Ascending aorta (tissue), 2 donors: ENCODE results near the gene SOST. TPM values are rescaled to one million over a fixed set of nuclear protein-coding genes. Genes with fewer than 3 reads are reported as not detected.
"Not testable (repeated sequence)": the region's sequence is repeated elsewhere in the genome, so short reads cannot be mapped to it uniquely, and the experiment has no call there.

Experiments
- DNase-seq, 2 donors: peaks; one replicate each; pipeline ENCODE4 v3.0.0-alpha.2; 2019; ENCODE audit warnings: low spot score in 2 of 2
- H3K27ac ChIP-seq, 2 donors: fragments of 200-600 bp; sonication (generic); one replicate each; pipeline ENCODE4 v1.5.1; 2016 to 2017; ENCODE audit warnings: mild to moderate bottlenecking in 1 of 2
- H3K27me3 ChIP-seq: fragments of 200-600 bp; sonication (generic); one replicate; pipeline ENCODE4 v1.5.1; 2017
- H3K36me3 ChIP-seq, 2 donors: fragments of 200-600 bp; sonication (generic); one replicate each; pipeline ENCODE4 v1.5.1; 2016
- H3K4me1 ChIP-seq, 2 donors: fragments of 200-600 bp; sonication (generic); one replicate each; pipeline ENCODE4 v1.5.1; 2016 to 2017; ENCODE audit warnings: mild to moderate bottlenecking in 1 of 2
- H3K4me3 ChIP-seq, 2 donors: fragments of 200-600 bp; sonication (generic); one replicate each; pipeline ENCODE4 v1.5.1; 2016 to 2017; ENCODE audit warnings: mild to moderate bottlenecking in 1 of 2
- H3K9me3 ChIP-seq, 2 donors: fragments of 200-600 bp; sonication (generic); one replicate each; pipeline ENCODE4 v1.5.1; 2016
- intact Hi-C: fragments of 100-400 bp; cut with DNase I; formaldehyde crosslinking; loops from one replicate; pipeline ENCODE4 v1.15.1; 2023
- total RNA-seq: library from RNA; depleted of rRNA; stranded (reverse); fragments of >200 nt; gene quantifications from one replicate; pipeline ENCODE4 v1.1.0, GENCODE V29; 2016
- TF ChIP-seq, protein P1 (sequence below), 3 experiments: fragments of 200-600 bp in 2 of 3; fragments of 450-650 bp in 1 of 3; sonication (generic) in 2 of 3; IDR thresholded peaks; one replicate each; pipeline ENCODE4 v1.5.1; 2016 to 2019; ENCODE audit warnings: antibody characterized with exemption in 3 of 3, mild to moderate bottlenecking in 1 of 3, moderate library complexity in 1 of 3

The SOST gene
- total RNA-seq, 1 donor from 2014 or later = 15.1 TPM

DNA sequence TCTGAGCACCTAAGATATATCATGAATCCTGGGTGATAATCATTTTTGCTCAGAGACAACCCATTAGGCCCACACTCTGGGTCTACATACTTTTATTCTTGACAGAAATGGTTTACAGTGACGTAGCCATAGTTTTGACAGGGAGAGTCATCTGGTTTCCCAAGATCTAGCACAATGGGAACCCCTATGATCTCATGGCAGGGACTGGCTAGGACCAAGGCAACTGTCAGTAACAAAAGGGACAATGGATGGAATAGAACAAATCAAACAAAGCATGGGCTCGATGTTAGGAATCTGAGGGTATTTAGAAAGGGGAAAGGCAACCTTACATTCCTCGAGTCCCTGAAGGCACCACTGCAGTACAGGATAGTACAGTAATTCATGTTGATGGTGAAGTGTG, 42.1 kb upstream of the SOST start:
- TF ChIP-seq, protein P1, sequence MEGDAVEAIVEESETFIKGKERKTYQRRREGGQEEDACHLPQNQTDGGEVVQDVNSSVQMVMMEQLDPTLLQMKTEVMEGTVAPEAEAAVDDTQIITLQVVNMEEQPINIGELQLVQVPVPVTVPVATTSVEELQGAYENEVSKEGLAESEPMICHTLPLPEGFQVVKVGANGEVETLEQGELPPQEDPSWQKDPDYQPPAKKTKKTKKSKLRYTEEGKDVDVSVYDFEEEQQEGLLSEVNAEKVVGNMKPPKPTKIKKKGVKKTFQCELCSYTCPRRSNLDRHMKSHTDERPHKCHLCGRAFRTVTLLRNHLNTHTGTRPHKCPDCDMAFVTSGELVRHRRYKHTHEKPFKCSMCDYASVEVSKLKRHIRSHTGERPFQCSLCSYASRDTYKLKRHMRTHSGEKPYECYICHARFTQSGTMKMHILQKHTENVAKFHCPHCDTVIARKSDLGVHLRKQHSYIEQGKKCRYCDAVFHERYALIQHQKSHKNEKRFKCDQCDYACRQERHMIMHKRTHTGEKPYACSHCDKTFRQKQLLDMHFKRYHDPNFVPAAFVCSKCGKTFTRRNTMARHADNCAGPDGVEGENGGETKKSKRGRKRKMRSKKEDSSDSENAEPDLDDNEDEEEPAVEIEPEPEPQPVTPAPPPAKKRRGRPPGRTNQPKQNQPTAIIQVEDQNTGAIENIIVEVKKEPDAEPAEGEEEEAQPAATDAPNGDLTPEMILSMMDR (IDR thresholded peaks at IDR 0.05) = no peak
- intact Hi-C loops = no loop called here
- no peak overlapping the region for H3K4me3 ChIP-seq
- DNase-seq = no peak
- H3K27me3 ChIP-seq = no peaks in the 10 kb centered on the region
- peaks cover 0 to 3% of the 10 kb centered on the region in 2 donors for H3K9me3 ChIP-seq
- H3K36me3 ChIP-seq = peaks cover 3 to 22% of the 10 kb centered on the region in 2 donors
- no peak overlapping the region for H3K27ac ChIP-seq
- no peaks in the 10 kb centered on the region for H3K4me1 ChIP-seq

DNA sequence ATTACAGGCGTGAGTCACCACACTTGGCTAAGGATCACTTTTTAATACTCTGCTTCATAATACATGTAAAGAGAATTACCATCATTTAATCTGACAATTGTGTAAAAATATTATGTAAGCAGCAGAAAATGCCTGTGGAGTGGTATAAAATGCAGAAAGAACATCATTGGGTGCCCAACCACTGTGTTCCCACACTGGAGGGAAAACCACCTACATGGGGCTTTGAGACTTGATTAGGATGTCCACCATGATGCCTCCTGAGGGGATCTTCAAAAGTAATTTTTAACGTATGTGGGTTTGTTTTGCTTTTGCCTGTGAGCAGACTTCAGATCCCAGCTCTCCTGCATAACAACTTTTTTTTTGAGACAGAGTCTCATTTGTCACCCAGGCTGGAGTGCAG, 40.5 kb upstream of the SOST start:
- intact Hi-C loops = no loop called here
- Histone ChIP-seq H3K36me3 (peaks cover 3 to 16% of the 10 kb centered on the region in 2 donors), H3K27me3 (no peaks in the 10 kb centered on the region), H3K27ac (no peak overlapping the region), H3K9me3 (peaks cover 0 to 3% of the 10 kb centered on the region in 2 donors), H3K4me1 (no peaks in the 10 kb centered on the region), H3K4me3 (no peak overlapping the region)
- DNase-seq = no peak
- TF ChIP-seq, protein P1 (IDR thresholded peaks at IDR 0.05) = no peak

DNA sequence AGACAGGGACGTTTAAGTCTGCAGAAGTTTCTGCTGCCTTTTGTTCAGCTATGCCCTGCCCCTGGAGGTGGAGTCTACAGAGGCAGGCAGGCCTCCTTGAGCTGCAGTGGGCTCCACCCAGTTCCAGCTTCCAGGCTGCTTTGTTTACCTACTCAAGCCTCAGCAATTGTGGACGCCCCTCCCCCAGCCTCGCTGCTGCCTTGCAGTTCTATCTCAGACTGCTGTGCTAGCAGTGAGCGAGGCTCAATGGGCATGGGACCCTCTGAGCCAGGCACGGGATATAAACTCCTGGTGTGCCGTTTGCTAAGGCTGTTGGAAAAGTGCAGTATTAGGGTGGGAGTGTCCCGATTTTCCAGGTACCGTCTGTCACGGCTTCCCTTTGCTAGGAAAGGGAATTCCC, 39.4 kb upstream of the SOST start:
- H3K36me3 ChIP-seq, H3K9me3 ChIP-seq, H3K4me1 ChIP-seq, H3K27ac ChIP-seq, intact Hi-C loops, DNase-seq, H3K4me3 ChIP-seq, H3K27me3 ChIP-seq: not testable (repeated sequence)

DNA sequence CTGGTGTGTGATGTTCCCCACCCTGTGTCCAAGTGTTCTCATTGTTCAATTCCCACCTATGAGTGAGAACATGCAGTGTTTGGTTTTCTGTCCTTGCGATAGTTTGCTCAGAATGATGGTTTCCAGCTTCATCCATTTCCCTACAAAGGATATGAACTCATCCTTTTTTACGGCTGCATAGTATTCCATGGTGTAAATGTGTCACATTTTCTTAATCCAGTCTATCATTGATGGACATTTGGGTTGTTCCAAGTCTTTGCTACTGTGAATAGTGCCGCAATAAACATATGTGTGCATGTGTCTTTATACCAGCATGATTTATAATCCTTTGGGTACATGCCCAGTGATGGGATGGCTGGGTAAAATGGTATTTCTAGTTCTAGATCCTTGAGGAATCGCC, 34.1 kb upstream of the SOST start:
- H3K27me3 ChIP-seq, H3K4me3 ChIP-seq, DNase-seq, H3K27ac ChIP-seq, intact Hi-C loops, H3K4me1 ChIP-seq, H3K36me3 ChIP-seq, H3K9me3 ChIP-seq: not testable (repeated sequence)

DNA sequence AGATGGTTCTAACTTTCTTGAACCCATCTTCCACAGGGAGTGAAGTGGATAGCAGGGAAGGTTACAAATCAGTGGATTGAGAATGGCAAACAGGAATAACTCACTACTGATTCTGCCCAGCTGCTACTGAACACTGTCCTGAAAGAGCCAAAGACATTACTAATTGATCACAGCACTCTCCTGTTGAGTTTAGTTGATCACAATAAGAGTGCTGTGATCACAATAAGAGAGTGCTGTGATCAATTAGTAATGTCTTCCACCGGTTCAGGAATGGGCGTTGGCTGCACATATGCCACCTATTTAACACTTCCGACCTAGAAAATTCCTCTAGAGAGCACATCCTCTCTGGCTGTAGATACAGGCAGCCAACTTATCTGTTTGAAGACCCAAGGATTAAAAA, 33.0 kb upstream of the SOST start:
- intact Hi-C loops = no loop called here

DNA sequence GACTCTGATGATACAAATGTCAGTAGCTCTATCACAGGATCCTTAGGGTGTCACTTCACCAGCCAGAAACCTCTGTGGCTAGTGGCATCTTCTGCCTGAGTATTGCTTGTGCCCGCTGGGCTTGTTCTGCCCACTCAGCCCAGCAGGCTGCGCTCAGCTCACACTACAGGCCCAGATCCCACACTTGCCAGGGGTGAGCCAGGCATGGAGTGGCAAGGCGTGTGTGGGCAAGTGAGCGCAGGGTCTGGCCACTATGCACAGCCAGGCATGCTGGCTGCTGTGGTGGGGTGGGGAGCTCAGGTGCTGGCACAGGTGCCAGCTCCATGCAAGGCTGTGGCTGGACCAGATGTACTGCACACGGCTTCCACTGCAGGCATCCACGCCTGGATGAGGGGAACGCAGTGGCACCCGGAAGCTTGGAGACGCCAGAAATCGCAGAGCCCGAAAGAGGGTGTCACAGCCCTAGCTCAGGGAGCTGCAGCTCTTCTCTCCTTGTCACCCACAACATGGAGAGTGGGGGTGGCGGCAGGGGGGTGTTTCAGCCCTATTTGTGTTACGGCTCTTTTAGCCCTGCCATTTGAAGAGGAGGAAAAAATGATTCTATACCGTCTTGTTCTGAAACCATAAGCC, 31.8 kb upstream of the SOST start:
- no peaks in the 10 kb centered on the region for H3K27me3 ChIP-seq
- no peaks in the 10 kb centered on the region for H3K4me1 ChIP-seq
- DNase-seq = no peak
- intact Hi-C loops = no loop called here
- TF ChIP-seq, protein P1 (IDR thresholded peaks at IDR 0.05) = no peak
- H3K27ac ChIP-seq = no peak overlapping the region
- H3K9me3 ChIP-seq = no peaks in the 10 kb centered on the region
- no peaks in the 10 kb centered on the region for H3K36me3 ChIP-seq
- no peak overlapping the region for H3K4me3 ChIP-seq

More for the DNA sequence above, 33.0 kb upstream of the SOST start:
- Histone ChIP-seq H3K9me3 (no peaks in the 10 kb centered on the region), H3K27me3 (no peaks in the 10 kb centered on the region), H3K4me3 (no peak overlapping the region), H3K36me3 (no peaks in the 10 kb centered on the region), H3K27ac (no peak overlapping the region), H3K4me1 (no peaks in the 10 kb centered on the region)
- TF ChIP-seq, protein P1 (IDR thresholded peaks at IDR 0.05) = no peak
- DNase-seq = no peak

DNA sequence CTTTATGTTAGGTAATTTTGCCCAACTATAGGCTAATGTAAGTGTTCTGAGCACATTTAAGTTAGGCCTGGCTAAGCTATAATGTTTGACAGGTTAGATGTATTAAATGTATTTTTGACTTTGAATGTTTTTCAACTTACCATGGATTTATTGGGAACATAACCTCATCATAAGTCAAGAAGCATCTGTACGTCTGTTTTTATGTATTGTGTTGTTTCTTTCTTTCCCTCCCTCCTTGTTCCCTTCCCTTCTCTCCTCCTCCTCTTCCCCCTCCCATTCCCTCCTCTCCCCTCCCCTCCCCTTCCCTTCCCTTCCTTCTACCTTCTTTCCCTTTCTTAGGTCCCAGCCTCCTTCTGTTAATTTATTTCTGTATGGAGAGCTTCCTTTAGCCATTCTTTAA, 30.9 kb upstream of the SOST start:
- no peaks in the 10 kb centered on the region for H3K4me1 ChIP-seq
- intact Hi-C loops = no loop called here
- H3K27ac ChIP-seq = no peak overlapping the region
- no peak for DNase-seq
- H3K4me3 ChIP-seq = no peak overlapping the region
- TF ChIP-seq, protein P1 (IDR thresholded peaks at IDR 0.05) = no peak
- H3K27me3 ChIP-seq = no peaks in the 10 kb centered on the region
- no peaks in the 10 kb centered on the region for H3K36me3 ChIP-seq
- no peaks in the 10 kb centered on the region for H3K9me3 ChIP-seq
